Fibroblast of mammary gland (primary cell): Measurements from ENCODE around the gene PPP4R1.

Experiments used
- DNase-seq: peaks from one replicate; pipeline ENCODE4 v3.0.0-alpha.2; 2010; ENCODE audit warnings: low read depth
- H3K4me3 ChIP-seq: 2 replicates; pipeline ENCODE4 v1.5.1; 2011; ENCODE audit warnings: low read depth, mild to moderate bottlenecking, low read length, moderate library complexity; ENCODE audit not compliant: control insufficient read depth
- TF ChIP-seq, protein P1 (sequence below): conservative IDR thresholded peaks from 2 replicates; pipeline ENCODE4 v1.5.1; 2011; ENCODE audit warnings: low read depth, low read length, inconsistent platforms; ENCODE audit not compliant: control insufficient read depth, insufficient read depth

The PPP4R1 gene, protein sequence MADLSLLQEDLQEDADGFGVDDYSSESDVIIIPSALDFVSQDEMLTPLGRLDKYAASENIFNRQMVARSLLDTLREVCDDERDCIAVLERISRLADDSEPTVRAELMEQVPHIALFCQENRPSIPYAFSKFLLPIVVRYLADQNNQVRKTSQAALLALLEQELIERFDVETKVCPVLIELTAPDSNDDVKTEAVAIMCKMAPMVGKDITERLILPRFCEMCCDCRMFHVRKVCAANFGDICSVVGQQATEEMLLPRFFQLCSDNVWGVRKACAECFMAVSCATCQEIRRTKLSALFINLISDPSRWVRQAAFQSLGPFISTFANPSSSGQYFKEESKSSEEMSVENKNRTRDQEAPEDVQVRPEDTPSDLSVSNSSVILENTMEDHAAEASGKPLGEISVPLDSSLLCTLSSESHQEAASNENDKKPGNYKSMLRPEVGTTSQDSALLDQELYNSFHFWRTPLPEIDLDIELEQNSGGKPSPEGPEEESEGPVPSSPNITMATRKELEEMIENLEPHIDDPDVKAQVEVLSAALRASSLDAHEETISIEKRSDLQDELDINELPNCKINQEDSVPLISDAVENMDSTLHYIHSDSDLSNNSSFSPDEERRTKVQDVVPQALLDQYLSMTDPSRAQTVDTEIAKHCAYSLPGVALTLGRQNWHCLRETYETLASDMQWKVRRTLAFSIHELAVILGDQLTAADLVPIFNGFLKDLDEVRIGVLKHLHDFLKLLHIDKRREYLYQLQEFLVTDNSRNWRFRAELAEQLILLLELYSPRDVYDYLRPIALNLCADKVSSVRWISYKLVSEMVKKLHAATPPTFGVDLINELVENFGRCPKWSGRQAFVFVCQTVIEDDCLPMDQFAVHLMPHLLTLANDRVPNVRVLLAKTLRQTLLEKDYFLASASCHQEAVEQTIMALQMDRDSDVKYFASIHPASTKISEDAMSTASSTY

DNA sequence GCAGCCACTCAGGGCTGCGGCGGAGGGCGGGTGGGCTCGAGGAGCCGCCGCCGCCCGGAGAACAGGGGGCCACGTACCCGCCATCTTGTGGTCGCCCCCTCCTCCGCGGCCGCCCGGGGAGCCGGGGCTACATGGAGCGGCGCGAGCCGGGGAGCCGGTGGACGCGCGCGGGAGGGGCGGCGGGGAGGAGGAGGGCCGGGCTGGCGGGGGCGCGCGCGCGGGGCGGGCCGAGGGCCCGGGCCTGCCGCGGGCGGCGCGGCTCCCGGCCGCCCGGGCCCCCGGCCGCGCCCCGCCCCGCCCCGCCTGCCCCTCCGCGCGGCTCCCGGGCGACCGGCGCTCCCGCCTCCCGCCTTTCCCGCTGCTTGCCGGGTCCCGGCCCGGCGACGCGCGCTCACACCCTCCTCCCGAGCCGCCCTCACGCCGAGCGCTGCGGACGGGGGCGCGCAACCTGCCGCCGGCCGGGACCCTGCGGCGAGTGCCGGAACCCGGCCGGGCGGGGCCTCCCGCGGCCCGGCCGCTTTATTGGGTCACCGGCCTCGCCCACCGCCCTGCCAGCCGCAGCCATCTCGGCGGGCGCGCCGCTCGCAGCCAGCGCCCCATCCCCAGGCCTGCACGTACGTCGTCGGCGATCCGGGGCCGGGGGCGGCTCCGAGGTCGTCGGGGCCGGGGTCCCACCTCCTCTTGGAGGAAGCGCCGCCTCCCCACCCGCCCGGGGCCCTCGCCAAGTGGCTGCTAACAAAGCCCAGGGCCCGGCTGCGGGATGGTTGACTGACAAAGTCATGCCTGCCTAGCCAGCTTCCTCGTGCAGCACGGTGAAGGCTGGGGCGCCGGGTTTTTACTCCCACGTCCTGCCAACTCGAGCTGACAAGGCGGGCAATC is at the start of gene PPP4R1:
TSS of gene PPP4R1 (minus strand) at position 159 of the 879 bp plus-strand sequence. CDS start at position 84, 75 bp downstream.
- peak within 1 kb of the TSS; percentile 79 for H3K4me3 ChIP-seq
- TF ChIP-seq, protein P1, sequence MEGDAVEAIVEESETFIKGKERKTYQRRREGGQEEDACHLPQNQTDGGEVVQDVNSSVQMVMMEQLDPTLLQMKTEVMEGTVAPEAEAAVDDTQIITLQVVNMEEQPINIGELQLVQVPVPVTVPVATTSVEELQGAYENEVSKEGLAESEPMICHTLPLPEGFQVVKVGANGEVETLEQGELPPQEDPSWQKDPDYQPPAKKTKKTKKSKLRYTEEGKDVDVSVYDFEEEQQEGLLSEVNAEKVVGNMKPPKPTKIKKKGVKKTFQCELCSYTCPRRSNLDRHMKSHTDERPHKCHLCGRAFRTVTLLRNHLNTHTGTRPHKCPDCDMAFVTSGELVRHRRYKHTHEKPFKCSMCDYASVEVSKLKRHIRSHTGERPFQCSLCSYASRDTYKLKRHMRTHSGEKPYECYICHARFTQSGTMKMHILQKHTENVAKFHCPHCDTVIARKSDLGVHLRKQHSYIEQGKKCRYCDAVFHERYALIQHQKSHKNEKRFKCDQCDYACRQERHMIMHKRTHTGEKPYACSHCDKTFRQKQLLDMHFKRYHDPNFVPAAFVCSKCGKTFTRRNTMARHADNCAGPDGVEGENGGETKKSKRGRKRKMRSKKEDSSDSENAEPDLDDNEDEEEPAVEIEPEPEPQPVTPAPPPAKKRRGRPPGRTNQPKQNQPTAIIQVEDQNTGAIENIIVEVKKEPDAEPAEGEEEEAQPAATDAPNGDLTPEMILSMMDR = no peak
- peak; percentile 54 for DNase-seq

DNA sequence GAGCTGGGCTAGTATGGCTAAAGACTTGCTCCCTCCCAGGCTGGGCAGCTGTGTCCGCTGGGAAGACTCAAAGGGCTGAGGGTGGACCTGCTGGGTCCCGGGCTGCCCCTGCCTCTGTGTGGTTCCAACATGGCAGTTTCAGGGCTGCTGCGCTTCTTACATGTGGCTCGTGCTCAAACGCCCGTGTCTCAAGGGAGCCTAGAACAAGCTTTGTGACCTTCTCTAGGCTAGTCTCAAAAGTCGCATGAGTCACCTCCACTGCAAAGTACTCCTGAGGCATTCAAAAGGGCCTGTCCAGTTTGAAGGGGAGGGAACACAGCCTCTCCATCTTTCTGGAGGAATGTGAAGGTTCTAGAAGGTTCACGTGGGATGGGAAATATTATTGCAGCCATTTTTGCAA is 49.0 kb upstream of the PPP4R1 start:
- TF ChIP-seq, protein P1 = no peak

DNA sequence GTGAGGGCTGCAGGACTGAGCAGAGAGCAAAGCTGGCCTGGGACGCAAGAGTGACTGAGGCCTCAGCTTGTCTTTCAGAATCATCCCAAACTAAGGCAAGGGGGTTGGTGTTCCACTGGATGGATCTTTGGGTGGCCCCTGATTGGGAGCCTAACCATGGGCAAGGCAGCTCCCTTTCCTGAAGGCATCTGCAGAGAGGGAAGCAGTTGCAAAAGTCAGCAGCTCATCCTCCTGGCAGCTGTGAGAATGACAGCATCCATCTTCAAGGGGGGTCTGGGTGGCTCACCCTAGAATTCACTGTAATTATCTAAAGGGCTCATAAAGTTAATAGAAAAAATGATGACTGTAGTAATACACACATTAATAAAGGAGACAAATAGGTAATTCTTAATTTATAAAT is 47.2 kb upstream of the PPP4R1 start:
- TF ChIP-seq, protein P1 = peak; percentile 43
- no peak overlapping the region for H3K4me3 ChIP-seq
- DNase-seq = peak; percentile 51

More for the DNA sequence above, 49.0 kb upstream of the PPP4R1 start:
- no peak overlapping the region for H3K4me3 ChIP-seq
- DNase-seq = no peak

DNA sequence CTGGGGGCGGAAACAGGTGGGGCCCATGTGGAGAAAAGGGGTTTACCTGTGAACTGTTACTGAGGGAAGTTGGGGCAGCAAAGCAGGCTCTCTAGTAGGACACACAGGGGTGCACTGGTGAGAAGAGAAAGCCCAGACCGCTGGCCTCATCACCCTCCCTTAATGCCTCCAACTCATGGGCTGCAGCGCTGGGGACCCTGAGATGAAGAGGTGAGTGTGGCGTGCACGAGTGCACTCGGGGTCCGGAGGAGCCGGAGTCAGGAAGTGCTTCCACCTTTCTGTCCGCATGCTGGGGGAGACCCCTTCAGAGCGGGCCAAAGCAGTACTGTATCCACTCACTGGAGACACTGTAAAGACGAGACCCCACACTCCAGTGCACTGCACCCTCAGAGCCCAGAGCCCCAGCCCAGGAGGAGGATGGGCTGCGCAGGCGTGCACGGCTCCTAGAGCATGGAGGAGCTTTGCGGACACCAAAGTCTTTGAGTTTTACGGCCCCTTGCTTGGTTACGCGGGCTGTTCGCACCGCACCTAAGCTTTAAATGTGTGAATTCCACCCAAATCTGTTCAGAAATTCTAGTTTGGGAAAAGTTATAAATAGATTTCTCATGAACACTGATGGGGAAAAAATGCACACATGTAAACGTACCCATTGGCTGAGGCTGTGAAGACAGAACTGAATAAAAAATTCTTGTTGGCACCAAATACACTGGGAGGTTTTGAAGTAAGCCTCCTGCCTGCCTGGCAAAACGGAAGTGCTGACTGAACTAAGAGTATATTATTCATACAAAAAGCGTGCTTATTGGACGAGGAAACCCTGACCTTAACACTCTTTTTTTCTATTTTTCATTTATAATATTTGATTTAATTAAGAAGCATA is 45.4 kb upstream of the PPP4R1 start:
- no peak for DNase-seq
- TF ChIP-seq, protein P1 = no peak
- no peak overlapping the region for H3K4me3 ChIP-seq

DNA sequence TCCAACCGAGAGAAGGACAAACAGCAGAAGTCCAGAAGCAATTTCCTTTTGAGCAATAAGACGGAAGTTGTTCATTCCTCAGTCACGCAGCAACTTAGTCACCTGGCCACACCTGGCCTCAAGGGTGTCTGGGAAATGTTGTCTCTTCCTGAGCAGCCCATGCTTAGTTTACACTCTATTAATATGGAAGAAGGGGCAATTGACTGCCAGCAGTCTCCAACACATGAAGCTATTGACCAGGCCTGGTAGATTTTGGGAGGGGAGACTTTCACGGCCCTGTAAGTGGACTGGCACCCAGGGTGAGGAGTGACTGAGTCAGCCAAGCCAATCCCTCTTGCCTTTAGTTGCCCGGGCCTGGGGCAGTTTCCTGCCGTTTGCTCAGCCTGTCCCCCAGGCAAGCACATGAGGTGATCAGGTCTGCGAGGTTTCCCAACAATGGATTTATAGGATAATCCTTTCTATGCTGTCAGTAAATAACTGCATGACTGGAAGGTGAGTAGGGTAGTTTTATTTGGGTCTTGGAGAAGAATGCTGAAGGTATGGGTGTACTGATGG is 43.8 kb upstream of the PPP4R1 start:
- TF ChIP-seq, protein P1 = no peak
- no peak overlapping the region for H3K4me3 ChIP-seq
- no peak for DNase-seq
